Naive thymus-derived CD4-positive, alpha-beta T cell (primary cell): ENCODE measurements around the gene ADCY7. TPM values are rescaled to one million over a fixed set of nuclear protein-coding genes. Genes with fewer than 3 reads are reported as not detected.

Experiments used
- ATAC-seq: fragments of 150-1000 bp; cut with Tn5 transposase; 2 replicates; pipeline ENCODE4 v1.10.0; 2021; ENCODE audit warnings: mild to moderate bottlenecking, moderate library complexity
- CTCF ChIA-PET: fragments of 350-600 bp; sonication (Branson Sonifier 250); formaldehyde crosslinking; loops from one replicate; lab custom pipeline; 2021; ENCODE audit warnings: antibody characterized with exemption; lab: Charles Lee
- POLR2A ChIA-PET: fragments of 350-600 bp; sonication (Branson Sonifier 250); formaldehyde crosslinking; loops from one replicate; lab custom pipeline; 2021; ENCODE audit warnings: antibody characterized with exemption, inconsistent platforms; lab: Charles Lee
- DNase-seq, 9 donors: peaks; one replicate each; pipeline versions ENCODE4 v3.0.0 to v3.0.0-alpha.2; 2020 to 2022; ENCODE audit warnings: mixed read lengths in 1 of 9
- H3K27ac ChIP-seq: one replicate; pipeline ENCODE4 v1.7.0; 2013; ENCODE audit warnings: mild to moderate bottlenecking, low read depth, low read length, moderate library complexity
- H3K27me3 ChIP-seq, 2 donors: one replicate each; pipeline ENCODE4 v1.7.0; 2013; ENCODE audit warnings: low read length in 2 of 2, mild to moderate bottlenecking in 2 of 2, moderate library complexity in 2 of 2; ENCODE audit not compliant: control insufficient read depth in 2 of 2, insufficient read depth in 2 of 2
- H3K36me3 ChIP-seq, 3 experiments: 1 replicate in 2 of 3; 2 replicates in 1 of 3; pipeline ENCODE4 v1.7.0; 2013; ENCODE audit warnings: low read length in 3 of 3, mild to moderate bottlenecking in 3 of 3, moderate library complexity in 1 of 3; ENCODE audit not compliant: insufficient read depth in 3 of 3, control insufficient read depth in 2 of 3
- H3K4me1 ChIP-seq, 2 donors: one replicate each; pipeline ENCODE4 v1.7.0; 2013; ENCODE audit warnings: low read length in 2 of 2, mild to moderate bottlenecking in 2 of 2, moderate library complexity in 1 of 2; ENCODE audit not compliant: control insufficient read depth in 2 of 2, insufficient read depth in 2 of 2
- H3K4me3 ChIP-seq: 2 replicates; pipeline ENCODE4 v1.7.0; 2013; ENCODE audit warnings: mild to moderate bottlenecking, low read length
- H3K9me3 ChIP-seq, 3 experiments: 1 replicate in 2 of 3; 2 replicates in 1 of 3; pipeline ENCODE4 v1.7.0; 2013; ENCODE audit warnings: low read length in 3 of 3; ENCODE audit not compliant: control insufficient read depth in 2 of 3
- H3K27ac Mint-ChIP-seq, 9 donors: one replicate each; pipeline ENCODE4 v1.8.0; 2020 to 2022; ENCODE audit warnings: mixed read lengths in 9 of 9, mild to moderate bottlenecking in 8 of 9, moderate library complexity in 5 of 9, inconsistent platforms in 2 of 9
- H3K27me3 Mint-ChIP-seq, 5 donors: one replicate each; pipeline ENCODE4 v1.8.0; 2021 to 2022; ENCODE audit warnings: mixed read lengths in 5 of 5, mild to moderate bottlenecking in 1 of 5
- H3K36me3 Mint-ChIP-seq, 5 donors: one replicate each; pipeline ENCODE4 v1.8.0; 2020 to 2022; ENCODE audit warnings: mixed read lengths in 5 of 5, mild to moderate bottlenecking in 3 of 5, inconsistent platforms in 1 of 5
- H3K4me1 Mint-ChIP-seq, 7 donors: one replicate each; pipeline ENCODE4 v1.8.0; 2020 to 2022; ENCODE audit warnings: mixed read lengths in 7 of 7, mild to moderate bottlenecking in 3 of 7, inconsistent platforms in 1 of 7
- H3K4me3 Mint-ChIP-seq, 10 donors: one replicate each; pipeline ENCODE4 v1.8.0; 2020 to 2022; ENCODE audit warnings: mild to moderate bottlenecking in 10 of 10, mixed read lengths in 10 of 10, moderate library complexity in 6 of 10, inconsistent platforms in 2 of 10
- H3K9me3 Mint-ChIP-seq, 11 donors: one replicate each; pipeline ENCODE4 v1.8.0; 2020 to 2022; ENCODE audit warnings: mixed read lengths in 11 of 11, mild to moderate bottlenecking in 4 of 11, inconsistent platforms in 1 of 11, moderate library complexity in 1 of 11
- intact Hi-C, 2 donors: fragments of 100-400 bp; cut with micrococcal nuclease; formaldehyde crosslinking; loops; one replicate each; pipeline ENCODE4 v1.15.1; 2023
- polyA plus RNA-seq, 2 donors: library from polyadenylated mRNA; unstranded; fragments of 300-500 nt; fragmentation: Illumina TruSeq; gene quantifications; one replicate each; pipeline ENCODE4 v1.2.3, GENCODE V29; 2021
- total RNA-seq, 6 experiments: library from RNA in 5 of 6; stranded (reverse) in 5 of 6; gene quantifications; 1 replicate in 5 of 6; 2 replicates in 1 of 6; pipeline ENCODE4 v1.2.3 and lab custom pipeline; 2021 to 2026

The ADCY7 gene
- total and polyA plus RNA-seq, 7 experiments from 2014 or later = 62.6 to 326 (median 207) TPM

- peak overlapping the region in 1 of 10 donors; percentile 45 for H3K4me3 Mint-ChIP-seq
- peaks cover 21 to 40% (median 26%) of the 10 kb centered on the region in 7 donors for H3K4me1 Mint-ChIP-seq
- H3K27ac Mint-ChIP-seq = peak overlapping the region in 2 of 9 donors; percentile 31 to 67
- DNase-seq (peak in 1 of 9 donors; percentile 17), ATAC-seq (no peak)
- POLR2A ChIA-PET = interaction anchor here (19.1 kb wide), 1 partner anchor 19 kb away, joined by 257 read pairs; no protein-coding TSS in a partner anchor
- CTCF ChIA-PET = interaction anchor here (1.2 to 2.0 kb wide), 2 partner anchors 9 to 66 kb away, joined by 5 to 7 read pairs; no protein-coding TSS in a partner anchor
- peaks cover 0 to 3% (median 0%) of the 10 kb centered on the region in 11 donors for H3K9me3 Mint-ChIP-seq
- peaks cover 0 to 4% (median 0%) of the 10 kb centered on the region in 5 donors for H3K36me3 Mint-ChIP-seq
- peaks cover 6 to 17% of the 10 kb centered on the region in 2 donors for H3K4me1 ChIP-seq
- intact Hi-C loops = no loop called here
- H3K27ac ChIP-seq = no peak overlapping the region
- H3K9me3 ChIP-seq = no peaks in the 10 kb centered on the region
- no peaks in the 10 kb centered on the region for H3K27me3 ChIP-seq
- peaks cover 0 to 40% (median 0%) of the 10 kb centered on the region in 5 donors for H3K27me3 Mint-ChIP-seq
- no peak overlapping the region for H3K4me3 ChIP-seq
- no peaks in the 10 kb centered on the region for H3K36me3 ChIP-seq
Observed at GRCh38 chr16:50260206-50261159, 5.9 kb upstream of the ADCY7 start.

GRCh38 chr16:50261160-50261706 lies 5.1 kb upstream of the ADCY7 start:
- H3K27ac Mint-ChIP-seq = peak overlapping the region in 1 of 9 donors; percentile 86
- Histone ChIP-seq H3K4me3 (no peak overlapping the region), H3K4me1 (peaks cover 13 to 24% of the 10 kb centered on the region in 2 donors), H3K27me3 (no peaks in the 10 kb centered on the region), H3K27ac (no peak overlapping the region), H3K9me3 (no peaks in the 10 kb centered on the region), H3K36me3 (no peaks in the 10 kb centered on the region)
- intact Hi-C loops = no loop called here
- ATAC-seq (no peak), DNase-seq (no peak)
- CTCF ChIA-PET = interaction anchor here (0.9 to 2.0 kb wide), 2 partner anchors 13 to 66 kb away, joined by 3 to 7 read pairs; no protein-coding TSS in a partner anchor
- POLR2A ChIA-PET = interaction anchor here (19.1 kb wide), 1 partner anchor 18 kb away, joined by 257 read pairs; no protein-coding TSS in a partner anchor
- H3K36me3 Mint-ChIP-seq = peaks cover 0 to 4% (median 0%) of the 10 kb centered on the region in 5 donors
- H3K9me3 Mint-ChIP-seq = peaks cover 0 to 3% (median 0%) of the 10 kb centered on the region in 11 donors
- H3K4me3 Mint-ChIP-seq = no peak overlapping the region
- H3K4me1 Mint-ChIP-seq = peaks cover 29 to 48% (median 34%) of the 10 kb centered on the region in 7 donors
- H3K27me3 Mint-ChIP-seq = peaks cover 0 to 33% (median 0%) of the 10 kb centered on the region in 5 donors

GRCh38 chr16:50261707-50262235 lies 4.6 kb upstream of the ADCY7 start:
- peaks cover 0 to 28% (median 0%) of the 10 kb centered on the region in 5 donors for H3K27me3 Mint-ChIP-seq
- H3K36me3 ChIP-seq = no peaks in the 10 kb centered on the region
- H3K9me3 ChIP-seq = no peaks in the 10 kb centered on the region
- H3K4me3 Mint-ChIP-seq = no peak overlapping the region
- ChIA-PET POLR2A (interaction anchor here (0.7 to 19.1 kb wide), 2 partner anchors 18 to 75 kb away, joined by 4 to 257 read pairs; no protein-coding TSS in a partner anchor), CTCF (interaction anchor here (0.7 to 1.2 kb wide), 3 partner anchors 13 to 485 kb away, joined by 3 to 5 read pairs (median 3); no protein-coding TSS in a partner anchor)
- H3K27me3 ChIP-seq = no peaks in the 10 kb centered on the region
- H3K4me1 Mint-ChIP-seq = peaks cover 29 to 49% (median 34%) of the 10 kb centered on the region in 7 donors
- no peak overlapping the region for H3K27ac Mint-ChIP-seq
- peaks cover 13 to 24% of the 10 kb centered on the region in 2 donors for H3K4me1 ChIP-seq
- H3K27ac ChIP-seq = no peak overlapping the region
- DNase-seq (no peak), ATAC-seq (no peak)
- peaks cover 0 to 3% (median 0%) of the 10 kb centered on the region in 11 donors for H3K9me3 Mint-ChIP-seq
- intact Hi-C loops = no loop called here
- H3K4me3 ChIP-seq = no peak overlapping the region
- H3K36me3 Mint-ChIP-seq = peaks cover 0 to 6% (median 0%) of the 10 kb centered on the region in 5 donors

GRCh38 chr16:50263060-50263909 lies 3.1 kb upstream of the ADCY7 start:
- Histone ChIP-seq H3K9me3 (no peaks in the 10 kb centered on the region), H3K4me3 (no peak overlapping the region), H3K36me3 (no peaks in the 10 kb centered on the region), H3K27ac (no peak overlapping the region), H3K4me1 (peaks cover 16 to 26% of the 10 kb centered on the region in 2 donors), H3K27me3 (no peaks in the 10 kb centered on the region)
- DNase-seq = no peak
- Mint-ChIP-seq H3K4me1 (peaks cover 35 to 60% (median 41%) of the 10 kb centered on the region in 7 donors), H3K36me3 (peaks cover 0 to 13% (median under 1%) of the 10 kb centered on the region in 5 donors), H3K4me3 (peak overlapping the region in 2 of 10 donors; percentile 21 to 38), H3K27ac (peak overlapping the region in 3 of 9 donors; percentile 28 to 93 (median 69)), H3K9me3 (peaks cover 0 to 3% (median 0%) of the 10 kb centered on the region in 11 donors), H3K27me3 (peaks cover 0 to 22% (median 0%) of the 10 kb centered on the region in 5 donors)
- no peak for ATAC-seq
- ChIA-PET CTCF (interaction anchor here (0.6 to 4.6 kb wide), 6 partner anchors 17 to 525 kb away, joined by 3 to 36 read pairs (median 4); no protein-coding TSS in a partner anchor), POLR2A (interaction anchor here (0.6 to 19.1 kb wide), 2 partner anchors 16 to 251 kb away, joined by 3 to 257 read pairs; no protein-coding TSS in a partner anchor)
- intact Hi-C loops = no loop called here

- H3K4me3 ChIP-seq = no peak overlapping the region
- peaks cover 0 to 3% (median 0%) of the 10 kb centered on the region in 11 donors for H3K9me3 Mint-ChIP-seq
- no peaks in the 10 kb centered on the region for H3K9me3 ChIP-seq
- no peaks in the 10 kb centered on the region for H3K27me3 ChIP-seq
- peak overlapping the region in 4 of 9 donors; percentile 8 to 99 (median 81) for H3K27ac Mint-ChIP-seq
- H3K27ac ChIP-seq = no peak overlapping the region
- peaks cover 0 to 16% (median 3%) of the 10 kb centered on the region in 5 donors for H3K36me3 Mint-ChIP-seq
- POLR2A ChIA-PET = interaction anchor here (0.6 to 19.1 kb wide), 3 partner anchors 15 to 250 kb away, joined by 3 to 257 read pairs (median 5); no protein-coding TSS in a partner anchor
- DNase-seq (no peak), ATAC-seq (no peak)
- peak overlapping the region in 3 of 10 donors; percentile 0 to 98 (median 21) for H3K4me3 Mint-ChIP-seq
- H3K27me3 Mint-ChIP-seq = peaks cover 0 to 14% (median 0%) of the 10 kb centered on the region in 5 donors
- intact Hi-C loops = no loop called here
- no peaks in the 10 kb centered on the region for H3K36me3 ChIP-seq
- H3K4me1 ChIP-seq = peaks cover 23 to 33% of the 10 kb centered on the region in 2 donors
- H3K4me1 Mint-ChIP-seq = peaks cover 40 to 63% (median 47%) of the 10 kb centered on the region in 7 donors
- CTCF ChIA-PET = interaction anchor here (0.8 to 4.6 kb wide), 8 partner anchors 8 to 542 kb away, joined by 3 to 36 read pairs (median 4); no protein-coding TSS in a partner anchor
Observed at GRCh38 chr16:50263940-50264929, 2.1 kb upstream of the ADCY7 start.
